HG03139 (cell line): ENCODE data around the gene RNGTT.
A peak's percentile ranks its signal among the peaks of the same experiment; 100 is the strongest.

Source experiments
- ATAC-seq: cut with Tn5 transposase; IDR thresholded peaks from one replicate; pipeline ENCODE4 v1.9.1; 2021; ENCODE audit not compliant: unreplicated experiment

RNGTT gene

GRCh38 chr6:88619951-88620350, 343.5 kb downstream of the RNGTT start:
- no peak for ATAC-seq

- peak; percentile 60 for ATAC-seq
Measured at GRCh38 chr6:88616380-88616779, 347.0 kb downstream of the RNGTT start.

- no peak for ATAC-seq
Measured at GRCh38 chr6:88614316-88614877, 349.0 kb downstream of the RNGTT start.

GRCh38 chr6:88612631-88613030, 350.8 kb downstream of the RNGTT start:
- ATAC-seq, result no peak

GRCh38 chr6:88611721-88612120, 351.7 kb downstream of the RNGTT start:
- ATAC-seq, result no peak

GRCh38 chr6:88609983-88610382, 353.4 kb downstream of the RNGTT start:
- ATAC-seq, result no peak

- ATAC-seq, result no peak
Measured at GRCh38 chr6:88605271-88605670, 358.1 kb downstream of the RNGTT start.

GRCh38 chr6:88599571-88599970, 363.8 kb downstream of the RNGTT start:
- ATAC-seq, result no peak

GRCh38 chr6:88596801-88597200, 366.6 kb downstream of the RNGTT start:
- ATAC-seq, result no peak

GRCh38 chr6:88588938-88589337, 374.5 kb downstream of the RNGTT start:
- no peak for ATAC-seq

- ATAC-seq, result no peak
Measured at GRCh38 chr6:88587150-88587520, 376.3 kb downstream of the RNGTT start.

- no peak for ATAC-seq
Measured at GRCh38 chr6:88586371-88587149, 376.9 kb downstream of the RNGTT start.

GRCh38 chr6:88585276-88585692, 378.1 kb downstream of the RNGTT start:
- no peak for ATAC-seq

- ATAC-seq, result no peak
Measured at GRCh38 chr6:88584581-88585275, 378.7 kb downstream of the RNGTT start.

GRCh38 chr6:88577461-88577860, 386.0 kb downstream of the RNGTT start:
- ATAC-seq, result no peak

- ATAC-seq, result no peak
Measured at GRCh38 chr6:88575536-88575935, 387.9 kb downstream of the RNGTT start.

GRCh38 chr6:88574651-88575050, 388.8 kb downstream of the RNGTT start:
- ATAC-seq, result no peak

- ATAC-seq, result no peak
Measured at GRCh38 chr6:88574031-88574430, 389.4 kb downstream of the RNGTT start.

- no peak for ATAC-seq
Measured at GRCh38 chr6:88573561-88573960, 389.9 kb downstream of the RNGTT start.

GRCh38 chr6:88572449-88573139, 390.8 kb downstream of the RNGTT start:
- ATAC-seq, result no peak

- no peak for ATAC-seq
Measured at GRCh38 chr6:88569959-88570358, 393.5 kb downstream of the RNGTT start.

GRCh38 chr6:88567696-88568095, 395.7 kb downstream of the RNGTT start:
- no peak for ATAC-seq
